Retinal pigment epithelial cell (primary cell): ENCODE measurements around the gene GREM2.

Source experiments
- DNase-seq: peaks from one replicate; pipeline ENCODE4 v3.0.0-alpha.2; 2010; ENCODE audit warnings: low read depth
- H3K4me3 ChIP-seq: 2 replicates; pipeline ENCODE4 v1.5.1; 2011; ENCODE audit warnings: mild to moderate bottlenecking, low read length, control low read depth, moderate library complexity
- CTCF ChIP-seq: conservative IDR thresholded peaks from 2 replicates; pipeline ENCODE4 v1.5.1; 2011; ENCODE audit warnings: low read depth, low read length, control low read depth, inconsistent platforms

Gene GREM2

GRCh38 chr1:240496941-240497340, 115.0 kb downstream of the GREM2 start:
- DNase-seq, result no peak
- TF ChIP-seq CTCF, result no peak
- no peak overlapping the region for H3K4me3 ChIP-seq

GRCh38 chr1:240496356-240496755, 115.6 kb downstream of the GREM2 start:
- no peak for TF ChIP-seq CTCF
- H3K4me3 ChIP-seq, result no peak overlapping the region
- DNase-seq, result no peak

- DNase-seq, result no peak
- no peak for TF ChIP-seq CTCF
- H3K4me3 ChIP-seq, result no peak overlapping the region
These were observed 116.4 kb downstream of the GREM2 start for GRCh38 chr1:240495601-240496000.

GRCh38 chr1:240492832-240493440, 119.0 kb downstream of the GREM2 start:
- peak; percentile 31 for DNase-seq
- H3K4me3 ChIP-seq, result peak overlapping the region; percentile 42
- peak; percentile 43 for TF ChIP-seq CTCF

- TF ChIP-seq CTCF, result no peak
- H3K4me3 ChIP-seq, result no peak overlapping the region
- no peak for DNase-seq
These were observed 120.2 kb downstream of the GREM2 start for GRCh38 chr1:240491796-240492195.

- peak; percentile 43 for DNase-seq
- no peak overlapping the region for H3K4me3 ChIP-seq
- no peak for TF ChIP-seq CTCF
These were observed 120.8 kb downstream of the GREM2 start for GRCh38 chr1:240491156-240491555.

GRCh38 chr1:240487493-240487892, 124.5 kb downstream of the GREM2 start:
- no peak for DNase-seq
- TF ChIP-seq CTCF, result no peak

More at GRCh38 chr1:240487493-240487892, 124.5 kb downstream of the GREM2 start:
- H3K4me3 ChIP-seq, result no peak overlapping the region
